ENCODE data around the gene RNF220. TPM values are rescaled to one million over a fixed set of nuclear protein-coding genes. Genes with fewer than 3 reads are reported as not detected.
A peak's percentile ranks its signal among the peaks of the same experiment; 100 is the strongest.

Gene RNF220
- total RNA-seq, 4 donors from 2014 or later = 54.2 to 94.0 (median 88.8) TPM

DNA sequence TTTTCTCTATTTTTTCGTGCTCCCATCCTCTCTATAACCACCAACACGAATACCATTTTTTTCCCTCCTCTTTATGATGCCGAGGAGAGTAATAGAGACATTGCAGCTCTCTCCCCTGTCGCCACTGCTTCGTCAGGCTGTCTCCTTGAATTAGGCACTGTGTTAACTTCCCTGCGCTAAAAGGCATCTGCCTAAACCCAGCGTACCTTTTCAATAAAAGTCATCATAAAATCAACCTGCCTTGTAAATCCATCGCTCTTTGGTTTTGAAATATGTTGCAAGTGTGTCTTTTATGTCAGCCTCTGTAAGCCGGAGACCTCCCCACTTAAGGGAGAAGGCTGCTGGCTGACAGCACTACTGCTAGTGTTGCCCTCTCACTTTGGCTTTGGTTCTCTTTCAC lies 8.7 kb downstream of the RNF220 start:
- no peak for ATAC-seq (ENCODE audit: low FRiP score)
- TF ChIP-seq, protein P1, sequence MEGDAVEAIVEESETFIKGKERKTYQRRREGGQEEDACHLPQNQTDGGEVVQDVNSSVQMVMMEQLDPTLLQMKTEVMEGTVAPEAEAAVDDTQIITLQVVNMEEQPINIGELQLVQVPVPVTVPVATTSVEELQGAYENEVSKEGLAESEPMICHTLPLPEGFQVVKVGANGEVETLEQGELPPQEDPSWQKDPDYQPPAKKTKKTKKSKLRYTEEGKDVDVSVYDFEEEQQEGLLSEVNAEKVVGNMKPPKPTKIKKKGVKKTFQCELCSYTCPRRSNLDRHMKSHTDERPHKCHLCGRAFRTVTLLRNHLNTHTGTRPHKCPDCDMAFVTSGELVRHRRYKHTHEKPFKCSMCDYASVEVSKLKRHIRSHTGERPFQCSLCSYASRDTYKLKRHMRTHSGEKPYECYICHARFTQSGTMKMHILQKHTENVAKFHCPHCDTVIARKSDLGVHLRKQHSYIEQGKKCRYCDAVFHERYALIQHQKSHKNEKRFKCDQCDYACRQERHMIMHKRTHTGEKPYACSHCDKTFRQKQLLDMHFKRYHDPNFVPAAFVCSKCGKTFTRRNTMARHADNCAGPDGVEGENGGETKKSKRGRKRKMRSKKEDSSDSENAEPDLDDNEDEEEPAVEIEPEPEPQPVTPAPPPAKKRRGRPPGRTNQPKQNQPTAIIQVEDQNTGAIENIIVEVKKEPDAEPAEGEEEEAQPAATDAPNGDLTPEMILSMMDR (IDR thresholded peaks at IDR 0.05) = no peak
- no peak for DNase-seq (ENCODE audit: low spot score)

DNA sequence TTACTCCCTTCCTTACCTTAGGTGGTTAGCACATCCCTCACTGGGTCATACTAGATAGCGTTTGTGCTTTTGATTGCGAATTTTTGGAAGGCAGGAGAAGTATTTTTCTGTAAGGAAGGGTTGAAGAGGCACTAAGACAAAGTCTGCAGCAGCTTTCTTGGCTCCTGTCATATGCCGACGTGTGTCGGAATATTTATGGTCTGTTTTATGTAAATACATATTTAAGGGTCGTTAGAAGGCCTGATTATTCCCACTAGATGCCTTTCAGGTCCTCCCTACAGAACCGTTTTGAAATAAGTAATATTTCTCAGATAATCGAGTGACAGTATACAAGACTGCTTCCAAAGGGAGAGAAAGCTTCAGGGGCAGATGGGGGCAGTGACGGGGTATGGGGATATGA lies 10.0 kb downstream of the RNF220 start:
- ATAC-seq (ENCODE audit: low FRiP score) (no peak), DNase-seq (ENCODE audit: low spot score) (no peak)
- TF ChIP-seq, protein P1 (IDR thresholded peaks at IDR 0.05) = no peak

DNA sequence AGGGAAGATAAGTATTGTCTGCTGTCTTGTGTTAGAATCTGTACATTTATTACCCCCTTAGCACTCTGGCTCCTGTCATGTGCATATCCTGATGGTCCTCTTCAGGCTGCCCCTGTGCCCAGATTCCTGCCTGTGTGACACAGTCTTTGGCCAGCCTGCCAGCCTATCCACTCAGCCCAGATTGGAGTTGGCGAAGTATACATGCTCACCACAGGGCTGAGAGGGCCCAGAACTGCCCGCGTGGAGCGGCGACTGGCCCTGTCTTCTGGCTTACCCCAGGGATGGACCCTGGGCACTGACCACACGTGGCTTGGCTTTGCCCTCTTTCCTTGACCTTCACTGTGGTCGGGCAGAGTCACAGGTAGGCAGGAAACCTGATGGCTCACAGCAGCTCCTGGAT lies 11.4 kb downstream of the RNF220 start:
- ATAC-seq (ENCODE audit: low FRiP score) (no peak), DNase-seq (ENCODE audit: low spot score) (no peak)
- TF ChIP-seq, protein P1 (IDR thresholded peaks at IDR 0.05) = no peak

DNA sequence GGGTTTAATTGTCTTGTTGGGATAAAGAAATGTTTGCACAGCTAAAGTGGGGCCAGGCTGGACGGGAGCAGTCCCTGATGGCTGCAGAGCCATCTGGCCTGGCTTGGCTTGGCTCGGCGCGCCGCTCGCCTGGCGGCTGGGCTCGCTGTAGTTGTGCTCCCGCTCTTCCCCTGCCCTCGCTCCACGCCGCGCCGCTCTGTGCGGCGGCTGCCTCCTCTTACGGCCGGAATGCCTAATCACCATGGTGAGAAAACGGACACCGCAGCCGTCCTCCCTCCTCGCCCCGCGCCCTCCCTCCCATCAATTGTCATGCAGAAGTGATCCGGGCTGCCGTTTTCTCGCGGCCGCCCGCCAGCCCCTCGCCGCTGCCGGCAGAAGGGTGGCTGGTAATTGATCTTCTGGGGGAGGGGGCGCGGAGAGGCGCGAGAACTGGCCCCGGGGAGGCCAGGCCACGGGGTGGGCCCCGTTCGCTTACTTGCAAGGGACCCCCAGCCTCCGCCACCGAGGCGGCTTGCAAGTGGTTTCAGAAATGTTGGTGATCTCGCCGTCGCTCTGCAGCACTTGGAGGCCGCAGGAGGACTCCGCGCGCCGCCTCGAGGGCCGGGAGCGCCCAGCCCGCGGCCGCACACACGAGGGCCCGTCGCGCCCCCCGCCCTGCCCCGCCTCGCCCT lies 12.4 kb downstream of the RNF220 start:
- TF ChIP-seq, protein P1 (IDR thresholded peaks at IDR 0.05) = no peak
- DNase-seq (ENCODE audit: low spot score) = no peak
- peak; percentile 34 for ATAC-seq (ENCODE audit: low FRiP score)

DNA sequence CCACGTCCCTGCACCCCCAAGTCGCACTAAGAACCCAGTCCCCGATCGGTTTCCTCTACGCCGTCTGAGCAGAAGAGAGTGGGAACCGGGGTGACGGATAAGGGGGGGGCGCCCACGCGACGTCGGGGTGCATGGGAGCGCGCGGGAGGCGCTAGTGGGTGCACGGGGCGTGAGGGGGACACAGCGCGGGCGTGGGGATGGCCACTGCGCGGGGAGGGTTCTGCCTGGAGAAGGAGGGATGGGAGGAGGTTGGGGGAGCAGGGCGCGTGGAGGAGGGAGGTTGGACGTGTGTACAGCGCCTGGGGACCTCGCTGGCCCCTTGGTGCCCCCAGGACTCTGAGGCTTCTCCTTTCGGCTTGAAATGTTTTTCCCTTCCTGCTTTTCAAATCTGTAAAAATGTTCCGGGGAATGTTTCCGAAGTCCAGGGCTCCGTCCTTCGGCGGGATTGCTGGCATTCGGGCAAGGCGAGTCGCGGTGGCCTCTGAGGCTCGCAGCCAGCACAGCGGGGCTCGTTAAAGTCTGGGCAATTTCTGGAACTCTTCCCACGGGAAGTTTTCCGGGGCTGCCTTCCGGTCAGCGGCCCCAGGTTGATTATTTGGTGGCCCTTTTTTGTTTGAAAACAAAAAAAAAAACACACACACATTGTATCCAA lies 13.1 kb downstream of the RNF220 start:
- TF ChIP-seq, protein P1 (IDR thresholded peaks at IDR 0.05) = no peak
- ATAC-seq (ENCODE audit: low FRiP score) (no peak), DNase-seq (ENCODE audit: low spot score) (no peak)

DNA sequence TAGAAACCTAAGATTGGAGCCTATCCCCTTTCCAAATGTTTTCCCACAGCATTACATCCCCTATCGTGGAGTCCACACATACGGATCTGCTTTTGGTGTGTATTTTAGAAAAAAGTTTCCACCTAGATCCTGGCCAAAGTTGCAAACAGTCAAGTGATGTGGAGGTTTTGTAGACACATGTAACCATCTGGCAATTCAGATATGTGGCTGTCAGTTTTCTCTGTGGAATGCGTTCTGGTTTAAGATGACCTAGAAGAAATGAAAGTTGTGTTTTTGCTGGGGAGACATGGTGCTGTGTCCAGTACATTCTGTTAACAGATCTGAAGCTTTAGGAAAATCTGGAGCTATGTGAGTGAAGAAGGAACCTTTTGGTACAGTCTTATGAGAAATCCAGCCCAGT lies 14.8 kb downstream of the RNF220 start:
- ATAC-seq (ENCODE audit: low FRiP score) = no peak
- TF ChIP-seq, protein P1 (IDR thresholded peaks at IDR 0.05) = no peak
- no peak for DNase-seq (ENCODE audit: low spot score)

DNA sequence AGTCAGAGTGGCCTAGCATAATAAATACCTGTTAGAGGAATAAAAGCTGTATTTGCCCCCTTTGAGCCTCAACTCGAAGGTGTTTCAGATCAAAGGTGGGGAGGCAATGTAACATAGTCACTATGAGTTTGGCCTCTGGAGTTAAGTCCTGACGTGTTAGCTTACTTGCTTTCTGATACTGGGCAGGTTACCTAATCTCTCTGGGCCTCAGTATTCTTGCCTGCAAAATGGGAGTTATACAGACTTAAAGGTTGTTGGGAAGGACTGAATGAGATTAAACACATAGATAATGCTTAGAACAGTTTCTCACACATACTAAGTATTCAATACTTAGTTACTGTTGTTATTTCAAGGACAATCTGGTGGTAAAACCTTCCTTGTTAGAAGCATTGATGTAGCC lies 15.5 kb downstream of the RNF220 start:
- no peak for ATAC-seq (ENCODE audit: low FRiP score)
- TF ChIP-seq, protein P1 (IDR thresholded peaks at IDR 0.05) = no peak

More for the DNA sequence above, 15.5 kb downstream of the RNF220 start:
- no peak for DNase-seq (ENCODE audit: low spot score)

Measured in omental fat pad (tissue), 4 donors.